Fibroblast of pulmonary artery (primary cell): ENCODE results near the gene SORBS1.

Experiments
- DNase-seq: peaks from one replicate; pipeline ENCODE4 v3.0.0-alpha.2; 2010; ENCODE audit warnings: low read depth
- H3K4me3 ChIP-seq: replicated peaks from 2 replicates; pipeline ENCODE4 v1.5.1; 2011; ENCODE audit warnings: low read depth, mild to moderate bottlenecking, control low read depth, low read length, moderate library complexity
- TF ChIP-seq, protein P1 (sequence below): IDR thresholded peaks from 2 replicates; pipeline ENCODE4 v1.5.1; 2011; ENCODE audit warnings: mild to moderate bottlenecking, control low read depth, low read length, inconsistent platforms; ENCODE audit errors: missing control alignments

Gene SORBS1

DNA sequence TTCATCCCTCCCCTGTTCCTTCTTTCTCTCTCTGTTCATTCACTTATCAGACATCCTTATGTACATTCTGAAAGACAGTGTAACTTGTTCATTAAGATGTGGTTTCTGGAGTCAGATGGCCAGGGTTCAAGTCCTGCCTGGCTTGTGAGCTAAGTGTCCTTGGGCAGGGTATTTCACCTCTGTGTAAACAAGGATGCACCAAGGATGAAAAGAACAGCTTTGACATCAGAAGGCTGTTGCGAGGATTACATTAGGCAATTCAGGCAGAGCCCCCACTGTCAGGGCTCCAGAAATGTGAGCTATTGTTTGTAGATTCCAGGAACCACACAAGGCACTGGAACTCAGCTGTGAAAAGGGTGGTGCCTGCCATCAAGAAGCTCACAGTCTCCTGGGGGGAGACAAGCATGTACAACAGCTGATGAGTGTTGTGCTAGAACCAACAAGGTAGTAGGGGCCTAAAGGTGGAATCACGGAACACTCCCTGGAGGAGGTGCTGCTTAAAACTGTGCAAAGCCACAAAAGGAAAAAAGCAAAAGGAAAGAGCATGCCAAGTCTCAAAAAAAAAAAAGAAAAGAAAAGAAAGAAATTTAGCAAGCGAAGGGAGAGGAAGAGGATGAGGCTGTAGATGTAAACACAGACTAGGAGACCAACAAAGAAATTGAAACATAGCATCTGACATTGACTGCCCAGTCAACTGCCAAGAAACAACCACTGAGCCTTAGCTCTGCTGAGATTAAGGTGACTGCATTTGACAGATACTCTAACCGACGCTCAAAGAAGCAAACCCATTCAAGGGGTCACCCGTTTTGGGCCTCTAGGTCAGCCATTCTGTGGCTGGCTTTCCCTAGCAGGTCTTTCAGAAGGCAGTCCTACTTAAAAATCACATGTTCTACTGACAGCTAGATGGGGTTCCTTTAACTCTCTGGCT is 282.8 kb downstream of the SORBS1 start:
- TF ChIP-seq, protein P1, sequence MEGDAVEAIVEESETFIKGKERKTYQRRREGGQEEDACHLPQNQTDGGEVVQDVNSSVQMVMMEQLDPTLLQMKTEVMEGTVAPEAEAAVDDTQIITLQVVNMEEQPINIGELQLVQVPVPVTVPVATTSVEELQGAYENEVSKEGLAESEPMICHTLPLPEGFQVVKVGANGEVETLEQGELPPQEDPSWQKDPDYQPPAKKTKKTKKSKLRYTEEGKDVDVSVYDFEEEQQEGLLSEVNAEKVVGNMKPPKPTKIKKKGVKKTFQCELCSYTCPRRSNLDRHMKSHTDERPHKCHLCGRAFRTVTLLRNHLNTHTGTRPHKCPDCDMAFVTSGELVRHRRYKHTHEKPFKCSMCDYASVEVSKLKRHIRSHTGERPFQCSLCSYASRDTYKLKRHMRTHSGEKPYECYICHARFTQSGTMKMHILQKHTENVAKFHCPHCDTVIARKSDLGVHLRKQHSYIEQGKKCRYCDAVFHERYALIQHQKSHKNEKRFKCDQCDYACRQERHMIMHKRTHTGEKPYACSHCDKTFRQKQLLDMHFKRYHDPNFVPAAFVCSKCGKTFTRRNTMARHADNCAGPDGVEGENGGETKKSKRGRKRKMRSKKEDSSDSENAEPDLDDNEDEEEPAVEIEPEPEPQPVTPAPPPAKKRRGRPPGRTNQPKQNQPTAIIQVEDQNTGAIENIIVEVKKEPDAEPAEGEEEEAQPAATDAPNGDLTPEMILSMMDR: no peak
- DNase-seq: peak; percentile 96
- H3K4me3 ChIP-seq: no peak overlapping the region

DNA sequence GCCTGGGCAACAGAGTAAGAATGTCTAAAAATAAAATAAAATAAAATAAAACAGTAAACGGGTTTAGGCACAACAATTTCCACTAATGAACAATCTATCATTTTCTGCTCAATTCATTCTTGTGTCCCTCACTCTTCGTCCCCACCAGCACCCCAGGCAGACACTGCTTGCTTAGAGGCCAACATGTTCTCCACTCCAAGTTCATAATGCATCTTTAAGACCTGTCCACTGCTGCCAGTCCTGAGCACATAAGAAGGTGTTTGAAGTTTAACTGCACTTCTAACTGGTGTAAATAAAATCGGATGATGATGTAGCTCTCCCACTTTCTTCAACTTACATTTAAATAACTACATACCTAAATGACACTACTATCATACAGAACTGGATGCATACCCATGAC is 283.6 kb downstream of the SORBS1 start:
- DNase-seq: no peak
- H3K4me3 ChIP-seq: no peak overlapping the region
- TF ChIP-seq, protein P1: no peak

DNA sequence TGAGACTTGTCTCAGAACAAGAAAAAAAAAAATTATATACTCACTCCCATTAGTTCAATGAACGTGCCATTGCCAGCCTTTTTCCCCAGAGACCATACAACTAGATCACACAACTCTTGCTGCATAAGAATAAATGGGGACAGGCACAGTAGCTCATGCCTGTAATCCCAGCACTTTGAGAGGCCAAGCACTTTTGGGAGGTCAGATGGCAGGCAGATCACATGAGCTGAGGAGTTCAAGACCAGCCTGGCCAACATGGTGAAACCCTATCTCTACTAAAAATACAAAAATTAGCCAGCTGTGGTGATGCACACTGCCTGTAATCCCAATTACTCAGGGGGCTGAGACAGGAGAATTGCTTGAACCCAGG is 284.0 kb downstream of the SORBS1 start:
- TF ChIP-seq, protein P1: no peak
- no peak for DNase-seq
- H3K4me3 ChIP-seq: no peak overlapping the region

DNA sequence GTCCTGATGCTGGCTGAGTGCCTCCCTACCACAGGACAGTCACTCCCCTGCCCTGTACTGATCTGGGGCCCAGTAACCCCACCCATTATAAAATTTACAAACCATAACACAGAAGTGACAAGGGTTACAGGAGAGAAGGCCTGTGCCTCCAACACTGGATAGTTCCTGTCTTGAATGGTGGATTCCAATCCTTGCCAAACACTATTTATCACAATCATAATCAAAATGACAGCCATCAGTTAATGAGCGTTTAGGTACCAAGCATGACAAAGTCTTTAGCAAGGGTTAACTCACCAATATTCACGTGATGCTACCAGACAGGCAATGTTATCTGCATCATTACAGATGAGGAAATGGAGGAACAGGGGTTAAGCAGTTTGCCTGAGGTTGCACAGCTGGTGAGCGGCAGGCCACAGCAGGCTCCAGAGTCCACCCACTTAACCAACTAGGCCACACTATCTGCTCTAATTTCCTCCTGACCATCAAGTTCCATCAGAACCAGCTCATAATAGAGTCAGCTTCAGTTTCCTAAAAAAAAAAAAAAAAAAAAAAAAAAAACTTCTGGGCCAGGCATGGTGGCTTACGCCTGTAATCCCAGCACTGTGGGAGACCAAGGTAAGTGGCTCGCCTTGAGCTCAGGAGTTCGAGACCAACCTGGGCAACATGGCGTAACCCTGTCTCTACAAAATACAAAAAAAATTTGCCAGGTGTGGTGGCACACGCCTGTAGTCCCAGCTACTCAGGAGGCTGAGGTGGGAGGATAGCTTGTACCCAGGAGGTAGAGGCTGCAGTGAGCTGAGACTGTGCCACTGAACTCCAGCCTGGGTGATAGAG is 284.6 kb downstream of the SORBS1 start:
- TF ChIP-seq, protein P1: no peak
- peak; percentile 36 for DNase-seq
- no peak overlapping the region for H3K4me3 ChIP-seq

DNA sequence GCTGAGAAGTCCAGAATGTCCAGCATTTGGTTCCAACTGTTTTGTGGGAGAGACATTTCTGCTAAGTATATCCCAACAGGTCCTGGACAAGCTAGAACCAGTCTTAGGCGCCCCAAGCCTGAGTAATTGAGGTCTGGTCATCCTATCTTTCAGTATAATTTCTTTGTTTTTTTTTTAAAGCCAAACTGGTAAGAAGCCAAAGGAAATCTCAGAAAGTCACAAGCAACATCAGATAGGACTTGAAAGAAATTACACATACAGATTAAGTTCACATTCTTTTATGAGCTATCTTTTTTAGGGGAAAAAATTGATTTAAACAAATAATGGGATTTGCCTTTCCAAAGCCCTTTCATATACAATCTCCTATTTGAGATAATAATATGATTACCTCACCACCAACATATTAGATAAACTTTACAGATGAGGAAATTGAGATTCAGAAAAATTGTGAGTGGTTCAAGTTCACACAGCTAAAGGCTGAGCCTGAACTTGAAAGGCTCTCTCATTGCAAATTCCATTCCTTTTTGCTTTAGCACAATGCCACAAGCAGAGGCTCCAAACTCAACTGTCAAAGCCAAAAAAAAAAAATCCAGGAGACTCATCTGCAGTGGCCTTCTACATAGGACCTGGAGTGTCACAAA is 285.3 kb downstream of the SORBS1 start:
- TF ChIP-seq, protein P1: no peak
- no peak overlapping the region for H3K4me3 ChIP-seq
- DNase-seq: peak; percentile 77

DNA sequence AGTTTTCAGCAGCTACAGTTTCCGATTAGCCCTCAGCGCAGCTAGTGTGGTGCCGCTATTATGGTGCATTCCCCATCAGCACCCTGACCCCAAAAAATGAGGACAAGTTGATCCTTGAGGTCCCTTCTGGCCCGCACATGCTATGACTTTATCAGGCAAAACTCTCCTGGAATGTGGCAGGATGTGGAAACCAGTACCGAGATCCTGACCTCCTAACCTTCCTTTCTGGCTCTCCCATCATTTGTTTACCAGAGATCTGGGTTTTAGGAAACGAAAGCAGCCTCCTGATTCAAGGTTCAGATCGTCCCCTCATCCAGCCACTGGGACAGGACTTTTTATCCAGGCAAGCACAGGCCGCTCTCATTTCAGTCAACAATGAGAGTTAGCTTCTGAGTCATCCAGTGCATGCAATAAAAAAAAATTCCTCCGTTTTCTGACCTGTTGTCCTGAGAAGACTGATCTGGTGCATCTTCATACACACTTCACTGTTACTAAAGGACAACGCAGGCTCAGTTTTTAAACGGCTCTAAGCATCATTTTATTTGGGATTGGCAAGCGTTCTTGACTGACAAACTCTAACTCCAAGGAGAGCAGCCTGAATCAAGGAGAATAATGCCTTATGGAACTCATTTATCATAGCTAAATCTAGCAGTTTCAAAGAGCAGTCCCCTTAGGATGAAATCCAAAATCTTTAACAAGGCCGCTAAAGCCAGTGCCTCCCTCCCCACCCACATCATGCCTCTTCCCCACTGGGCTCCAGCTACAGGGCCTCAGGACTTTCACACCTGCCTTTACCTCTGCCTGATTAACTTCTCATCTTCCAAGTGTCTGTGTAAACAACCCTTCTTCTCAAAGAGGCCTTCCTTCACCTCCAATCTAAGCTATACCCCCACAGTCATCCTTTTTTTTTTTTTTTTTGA is 287.5 kb downstream of the SORBS1 start:
- TF ChIP-seq, protein P1: no peak
- H3K4me3 ChIP-seq: peak overlapping the region; percentile 10
- DNase-seq: peak; percentile 89
